GM12872 (cell line): ENCODE data around the gene POLR1D.

ENCODE experiments used
- CTCF ChIP-seq: IDR thresholded peaks from 3 replicates; pipeline ENCODE4 v1.5.1; 2011; ENCODE audit warnings: low read depth, mild to moderate bottlenecking, low read length, moderate library complexity; ENCODE audit not compliant: insufficient read depth

POLR1D gene

DNA sequence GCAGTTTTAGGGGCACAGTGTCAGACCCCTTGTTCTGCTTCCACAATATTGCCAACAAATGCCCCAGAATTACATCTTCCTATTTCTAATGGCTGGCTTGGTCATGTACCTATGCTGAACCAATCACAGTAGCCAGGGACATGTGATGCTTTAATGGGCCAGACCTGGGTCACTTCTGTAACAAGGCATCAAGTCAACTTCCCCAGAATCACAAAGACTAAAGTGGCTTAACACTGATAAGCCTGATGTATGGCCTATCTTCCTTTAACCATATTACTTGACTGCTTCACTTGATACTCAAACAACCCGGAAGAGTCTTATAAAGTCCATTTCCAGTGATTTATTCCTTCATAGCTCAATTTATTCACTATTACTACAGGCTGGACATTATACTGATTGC is 21.0 kb upstream of the POLR1D start:
- no peak for TF ChIP-seq CTCF

GRCh38 chr13:27601208-27601607 is 20.5 kb upstream of the POLR1D start:
- TF ChIP-seq CTCF, result no peak

GRCh38 chr13:27601803-27602202 is 19.9 kb upstream of the POLR1D start:
- no peak for TF ChIP-seq CTCF

DNA sequence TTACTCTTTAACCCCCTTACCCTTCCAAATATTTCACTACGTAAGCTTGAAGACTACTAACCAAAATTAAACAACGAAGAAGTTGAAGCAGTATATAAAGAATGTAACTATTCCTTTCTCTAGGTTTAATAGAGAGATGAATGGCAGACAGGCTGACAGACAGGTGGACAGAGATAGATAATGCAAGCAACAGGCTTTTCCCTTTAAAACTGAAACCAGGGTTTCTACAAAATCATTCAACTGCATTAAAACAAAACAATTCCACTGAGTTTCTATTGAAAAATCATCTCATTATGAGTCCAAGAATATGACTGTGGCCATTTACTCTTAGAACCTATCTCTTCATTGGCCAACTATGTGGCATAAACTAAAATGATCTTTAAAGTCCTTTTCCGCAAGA is 16.6 kb upstream of the POLR1D start:
- no peak for TF ChIP-seq CTCF

DNA sequence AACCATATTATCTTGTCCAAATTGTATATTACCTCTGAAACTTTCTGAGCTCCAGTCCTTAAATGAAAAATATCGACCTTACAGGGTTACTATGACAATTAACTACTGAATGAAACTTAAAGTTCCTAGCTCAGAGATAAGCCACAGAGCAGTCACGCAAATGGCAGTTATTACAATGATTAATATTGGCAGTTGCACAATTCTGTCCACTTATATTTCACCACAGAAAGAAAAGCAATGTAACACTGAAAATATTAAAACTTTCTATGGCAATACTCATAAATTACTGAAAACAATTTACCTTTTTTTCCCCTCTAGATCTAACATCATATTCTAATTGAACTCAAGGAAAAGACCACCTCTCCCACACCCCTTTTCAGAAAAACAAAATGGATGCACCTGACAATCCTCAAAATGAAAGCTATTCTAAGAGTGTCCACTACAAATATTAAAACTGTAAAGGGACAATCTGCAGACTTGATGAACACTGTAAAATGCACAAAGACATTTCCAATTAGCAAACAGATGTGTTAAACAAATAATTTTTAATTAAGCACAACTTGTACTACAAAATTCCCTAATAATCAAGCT is 16.0 kb upstream of the POLR1D start:
- no peak for TF ChIP-seq CTCF

DNA sequence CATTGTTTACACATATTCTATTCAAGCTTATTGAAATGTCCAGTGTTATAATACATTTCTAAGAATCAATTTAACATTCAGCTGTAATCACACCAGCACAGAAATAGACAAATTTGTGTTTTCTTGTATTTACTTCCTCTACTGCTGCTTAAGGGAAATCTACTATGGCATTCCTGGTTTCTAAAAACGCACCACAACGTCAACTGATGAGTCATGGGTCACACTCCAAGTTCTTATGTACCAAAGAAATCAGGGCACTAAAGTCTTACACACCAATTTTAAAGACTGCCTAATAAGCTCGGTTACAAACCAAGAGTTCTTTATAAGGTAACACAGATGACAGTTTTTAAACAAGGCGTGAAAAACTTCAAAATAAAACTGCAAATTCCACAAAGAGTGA is 14.6 kb upstream of the POLR1D start:
- TF ChIP-seq CTCF, result no peak

DNA sequence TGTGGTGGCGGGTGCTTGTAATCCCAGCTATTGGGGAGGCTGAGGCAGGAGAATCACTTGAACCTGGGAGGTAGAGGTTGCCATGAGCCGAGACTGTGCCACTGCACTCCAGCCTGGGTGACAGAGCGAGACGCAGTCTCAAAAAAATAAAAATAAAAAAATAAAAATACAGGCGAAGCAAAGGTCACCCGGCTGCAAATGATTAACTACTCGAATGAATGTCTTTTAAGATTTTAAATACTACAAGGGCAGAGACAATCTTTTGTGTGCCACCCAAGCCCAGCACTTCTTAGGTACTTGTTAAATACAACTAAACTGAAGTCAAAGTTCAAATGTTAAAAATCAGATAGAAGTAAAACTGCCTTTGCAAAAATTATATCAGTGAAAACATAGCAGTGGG is 8.1 kb upstream of the POLR1D start:
- TF ChIP-seq CTCF, result no peak

DNA sequence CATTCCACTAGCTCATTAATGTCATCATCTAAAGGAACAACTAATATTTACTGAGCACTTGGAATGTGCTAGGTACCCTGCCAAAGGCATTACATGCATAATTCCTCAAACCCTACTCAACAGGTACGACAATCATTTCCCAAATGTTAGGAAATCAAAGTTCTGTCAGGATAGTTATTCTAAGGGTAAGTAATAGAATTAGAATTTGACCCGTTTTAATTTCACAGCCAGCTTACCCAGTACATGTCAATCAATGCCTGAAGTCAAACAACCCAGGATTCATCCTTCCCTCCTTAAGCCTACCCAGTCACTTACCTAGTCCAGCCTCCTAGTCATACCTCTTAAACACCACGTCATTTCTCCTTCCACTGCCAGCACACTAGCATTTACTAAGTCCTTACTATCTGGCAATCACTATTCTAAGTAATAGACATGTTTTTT is 3.8 kb upstream of the POLR1D start:
- TF ChIP-seq CTCF, result no peak
